GM15510 (cell line): Measurements from ENCODE around the gene EFCAB6.

Source experiments
- POLR2A ChIP-seq: IDR thresholded peaks from 3 replicates; pipeline ENCODE4 v1.6.1; 2011; ENCODE audit warnings: borderline replicate concordance; ENCODE audit not compliant: insufficient read length; ENCODE audit errors: extremely low read depth

The EFCAB6 gene

GRCh38 chr22:43534916-43535315, 277.2 kb downstream of the EFCAB6 start:
- no peak for TF ChIP-seq POLR2A

GRCh38 chr22:43533656-43534428, 278.3 kb downstream of the EFCAB6 start:
- no peak for TF ChIP-seq POLR2A

GRCh38 chr22:43533156-43533530, 279.0 kb downstream of the EFCAB6 start:
- TF ChIP-seq POLR2A: no peak

- TF ChIP-seq POLR2A: no peak
Measured at GRCh38 chr22:43532301-43533155, 279.6 kb downstream of the EFCAB6 start.

- TF ChIP-seq POLR2A: no peak
Measured at GRCh38 chr22:43531651-43532050, 280.5 kb downstream of the EFCAB6 start.

GRCh38 chr22:43530349-43531201, 281.5 kb downstream of the EFCAB6 start:
- no peak for TF ChIP-seq POLR2A

- no peak for TF ChIP-seq POLR2A
Measured at GRCh38 chr22:43529934-43530333, 282.2 kb downstream of the EFCAB6 start.

GRCh38 chr22:43529461-43529860, 282.6 kb downstream of the EFCAB6 start:
- TF ChIP-seq POLR2A: no peak

GRCh38 chr22:43528601-43529360, 283.3 kb downstream of the EFCAB6 start:
- TF ChIP-seq POLR2A: no peak

- TF ChIP-seq POLR2A: no peak
Measured at GRCh38 chr22:43526946-43527345, 285.2 kb downstream of the EFCAB6 start.

- TF ChIP-seq POLR2A: no peak
Measured at GRCh38 chr22:43526117-43526655, 285.9 kb downstream of the EFCAB6 start.

GRCh38 chr22:43521716-43522115, 290.4 kb downstream of the EFCAB6 start:
- no peak for TF ChIP-seq POLR2A

- no peak for TF ChIP-seq POLR2A
Measured at GRCh38 chr22:43520632-43521039, 291.5 kb downstream of the EFCAB6 start.
